HG03354 (cell line): ENCODE measurements around the gene KLRF2.

Experiments used
- ATAC-seq: cut with Tn5 transposase; IDR thresholded peaks from one replicate; pipeline ENCODE4 v1.9.1; 2021; ENCODE audit warnings: mild to moderate bottlenecking; ENCODE audit not compliant: unreplicated experiment, poor library complexity, severe bottlenecking

KLRF2 gene

DNA sequence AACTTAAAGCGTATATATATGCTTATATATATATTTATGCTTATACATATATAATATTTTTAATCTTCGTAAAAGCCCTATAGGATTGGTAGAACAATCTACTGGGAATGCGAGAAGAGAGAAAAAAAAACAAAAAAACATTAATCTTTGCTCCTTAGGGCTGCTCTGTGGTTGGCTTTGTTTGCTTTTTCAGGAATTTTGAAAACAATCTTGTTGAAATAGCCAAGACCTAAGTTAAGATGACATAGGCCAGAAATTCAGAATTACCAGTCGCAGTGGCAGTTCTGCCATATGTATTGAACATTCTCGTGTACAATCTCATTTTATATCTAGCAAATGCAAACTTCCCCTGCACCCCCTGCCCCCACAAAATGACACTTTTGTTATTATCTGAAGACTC, 699 bp downstream of the KLRF2 start:
- ATAC-seq: no peak

- ATAC-seq: no peak
These were observed 1.9 kb downstream of the KLRF2 start for GRCh38 chr12:9883175-9883574.

DNA sequence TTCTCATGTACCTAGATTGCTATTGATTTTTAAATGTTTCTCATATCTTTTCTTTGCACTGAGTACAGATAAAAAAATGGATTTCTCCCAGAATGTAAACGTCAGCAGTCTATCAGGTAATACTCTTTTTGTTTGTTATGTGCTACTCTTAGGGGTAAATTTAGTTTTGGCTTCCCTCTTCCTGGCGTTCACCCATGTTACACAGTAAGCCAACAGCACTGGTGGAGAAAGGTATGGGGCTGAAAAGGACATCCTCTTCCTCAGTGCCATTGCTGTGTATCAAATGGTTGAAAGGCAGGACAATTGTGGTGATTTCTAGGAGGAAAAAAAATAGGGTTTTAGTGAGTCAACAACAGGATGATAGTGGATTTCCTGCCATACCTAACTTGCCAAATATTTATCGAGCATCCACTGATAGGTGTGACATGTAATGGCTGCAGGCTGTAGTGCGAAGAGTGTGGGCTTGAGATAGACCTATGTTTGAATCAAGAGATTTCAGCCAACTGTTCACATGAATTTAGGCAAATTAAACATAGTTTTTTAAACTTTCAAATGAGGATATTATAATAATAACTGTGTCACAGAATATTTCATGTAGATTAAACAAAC, 7.5 kb downstream of the KLRF2 start:
- no peak for ATAC-seq

DNA sequence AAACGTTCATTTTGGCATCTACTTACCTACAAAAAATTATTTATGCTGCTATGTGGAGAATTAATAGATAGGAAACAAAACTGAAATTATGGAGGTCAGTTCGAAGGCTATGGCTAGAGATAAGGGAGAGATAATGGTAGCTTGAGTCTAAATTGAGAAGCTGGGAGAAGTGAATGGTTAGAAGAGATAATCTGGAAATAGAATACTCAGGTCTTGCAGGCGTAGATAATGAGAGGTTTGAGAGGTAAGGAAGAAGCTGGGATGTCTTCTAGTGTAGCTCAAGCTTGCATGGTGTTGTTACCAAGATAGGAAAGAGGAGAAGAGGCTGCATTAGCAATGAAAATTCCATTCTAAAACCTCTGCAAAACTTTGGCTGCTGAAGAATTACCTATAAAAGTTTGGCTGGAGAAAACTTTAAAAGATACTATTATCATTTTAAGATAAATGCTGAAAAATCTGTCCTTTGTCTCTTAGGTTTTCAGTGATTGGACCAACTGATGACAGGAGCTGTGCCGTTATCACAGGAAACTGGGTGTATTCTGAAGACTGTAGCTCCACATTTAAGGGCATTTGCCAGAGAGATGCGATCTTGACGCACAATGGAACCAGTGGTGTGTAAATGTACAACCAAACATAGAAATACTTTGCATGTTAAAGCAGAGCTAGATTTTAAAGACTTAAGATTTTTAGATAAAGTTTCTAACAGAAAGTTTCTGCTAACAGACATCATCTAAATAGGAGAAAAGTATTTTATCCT, 14.1 kb downstream of the KLRF2 start:
- no peak for ATAC-seq

DNA sequence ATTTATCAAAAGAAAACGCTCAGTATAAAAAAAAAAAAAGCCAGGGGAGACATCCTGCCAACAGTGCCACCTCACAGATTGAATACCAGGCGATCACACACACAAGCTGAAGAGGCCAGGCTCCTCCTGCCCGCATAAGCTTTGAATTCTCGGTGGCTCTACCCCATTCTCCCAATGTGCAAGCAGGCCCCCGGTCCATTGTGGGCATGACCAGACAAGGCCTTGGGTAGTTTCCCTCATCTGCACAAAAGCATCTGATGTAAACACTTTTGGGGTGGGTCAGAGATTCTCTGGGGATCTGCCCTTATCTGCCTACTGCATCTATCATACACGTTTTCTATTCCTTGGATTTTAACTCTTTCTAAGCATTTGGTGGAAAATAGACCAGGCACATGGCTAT, 16.2 kb downstream of the KLRF2 start:
- ATAC-seq: no peak

GRCh38 chr12:9899209-9899608, 17.9 kb downstream of the KLRF2 start:
- no peak for ATAC-seq

DNA sequence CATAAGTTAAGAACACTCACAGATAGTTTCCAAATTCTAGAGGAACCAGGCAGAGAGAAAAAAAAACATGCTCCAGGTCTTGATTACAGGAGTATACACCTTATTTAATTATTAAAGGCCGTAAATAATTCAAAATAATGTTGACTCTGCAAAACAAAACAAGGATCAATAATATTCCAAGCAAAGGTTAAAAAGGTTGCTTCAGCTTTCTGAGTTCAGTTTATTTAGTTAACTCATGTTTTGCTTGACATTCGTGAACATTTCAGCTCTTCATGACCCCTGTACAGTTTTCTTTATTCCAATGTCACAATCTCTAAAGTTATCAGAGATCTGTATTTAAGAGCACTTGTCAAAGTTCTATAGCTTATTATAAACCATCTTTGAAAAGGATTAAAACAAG, 19.6 kb downstream of the KLRF2 start:
- no peak for ATAC-seq

DNA sequence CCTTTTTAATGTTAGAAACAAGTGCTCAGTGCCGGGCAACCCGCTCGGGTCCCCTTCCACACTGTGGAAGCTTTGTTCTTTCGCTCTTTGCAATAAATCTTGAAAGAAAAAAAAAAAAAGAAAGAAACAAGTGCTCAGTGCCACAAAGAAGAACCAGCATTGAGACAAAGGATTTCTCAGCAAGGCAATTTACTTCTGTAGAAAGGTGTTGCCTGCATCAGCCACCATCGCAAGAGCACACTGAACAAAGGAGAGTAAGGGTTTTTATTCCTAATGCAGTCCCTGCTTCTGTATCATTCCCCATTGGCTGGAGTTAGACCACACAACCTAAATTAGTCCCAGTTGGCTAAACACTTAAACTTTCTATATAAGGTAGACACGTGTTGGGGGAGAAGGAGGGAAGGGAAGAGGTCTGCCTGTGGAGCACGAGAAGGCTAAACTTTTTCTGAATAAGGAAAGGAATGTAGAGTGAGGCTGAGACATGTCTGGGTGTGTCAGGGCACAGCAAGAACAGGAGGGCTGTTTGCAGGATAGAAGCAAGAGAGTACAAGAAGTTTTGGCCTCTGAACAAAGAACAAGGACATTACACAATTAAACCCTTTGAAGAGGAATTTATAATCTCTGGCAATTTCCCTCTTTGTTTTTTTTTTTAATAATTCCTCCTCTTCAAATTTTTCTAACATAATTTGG, 21.4 kb downstream of the KLRF2 start:
- ATAC-seq: no peak

- ATAC-seq: no peak
These were observed 25.6 kb downstream of the KLRF2 start for GRCh38 chr12:9906873-9907272.

- no peak for ATAC-seq
These were observed 26.5 kb downstream of the KLRF2 start for GRCh38 chr12:9907769-9908168.

DNA sequence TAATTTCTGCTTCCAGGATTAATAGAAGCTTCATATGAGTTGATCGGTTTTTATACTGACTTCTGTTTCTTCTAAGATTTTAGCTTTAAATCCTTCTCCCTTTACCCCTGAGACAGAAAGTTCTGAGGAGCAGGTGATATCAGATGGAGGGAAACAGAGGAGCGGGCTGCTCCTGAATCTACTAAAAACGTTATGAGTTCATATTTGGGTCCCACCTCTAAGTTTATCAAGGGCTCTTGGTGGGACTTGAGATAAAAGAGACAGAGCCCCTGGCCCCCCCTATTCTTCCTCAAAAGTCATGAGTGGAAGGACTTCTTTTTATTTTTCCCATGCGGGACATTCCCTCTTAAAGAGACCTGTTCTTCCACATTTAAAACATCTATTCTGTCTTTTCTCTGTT, 27.1 kb downstream of the KLRF2 start:
- no peak for ATAC-seq

GRCh38 chr12:9909724-9910123, 28.4 kb downstream of the KLRF2 start:
- no peak for ATAC-seq

- ATAC-seq: no peak
These were observed 29.6 kb downstream of the KLRF2 start for GRCh38 chr12:9910716-9911421.

GRCh38 chr12:9911708-9912107, 30.4 kb downstream of the KLRF2 start:
- ATAC-seq: no peak

GRCh38 chr12:9919443-9919842, 38.2 kb downstream of the KLRF2 start:
- ATAC-seq: no peak

DNA sequence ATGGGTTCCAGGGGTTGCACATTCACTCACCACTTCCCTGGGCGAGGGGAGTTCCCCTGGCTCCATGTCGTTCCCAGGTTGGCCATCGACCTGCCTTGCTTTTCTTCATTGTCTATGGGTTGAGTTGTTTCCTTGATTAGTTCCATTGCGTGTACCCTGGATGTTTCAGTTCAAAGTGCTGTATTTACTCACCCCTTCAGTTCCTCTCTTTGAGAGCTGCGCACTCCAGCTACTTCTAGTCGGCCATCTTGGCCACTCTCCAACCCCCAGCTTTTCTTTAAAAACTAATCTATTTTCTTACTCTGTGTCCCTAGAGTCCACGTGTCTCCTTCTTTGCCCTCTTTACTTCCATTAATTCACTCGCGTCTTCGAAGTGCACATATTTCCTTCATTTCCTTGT, 39.2 kb downstream of the KLRF2 start:
- ATAC-seq: no peak

DNA sequence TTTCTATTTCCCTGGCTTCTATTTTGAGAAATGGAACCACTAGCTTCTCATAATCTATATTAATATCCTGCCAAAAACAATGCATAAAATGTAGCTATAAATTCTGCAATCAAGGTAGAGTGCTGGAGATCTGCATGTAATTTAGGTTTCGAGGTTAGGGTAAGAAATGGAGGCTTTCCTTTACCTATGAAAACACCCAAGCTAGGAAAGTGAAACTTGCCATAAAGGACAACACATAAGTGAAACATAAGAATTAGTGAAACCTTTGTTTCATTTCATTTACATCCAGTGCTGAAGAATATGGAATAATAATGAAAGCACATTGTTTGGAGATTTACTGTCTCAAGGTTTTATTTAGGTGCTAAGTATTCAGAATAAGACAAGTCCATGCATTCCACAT, 41.1 kb downstream of the KLRF2 start:
- no peak for ATAC-seq

DNA sequence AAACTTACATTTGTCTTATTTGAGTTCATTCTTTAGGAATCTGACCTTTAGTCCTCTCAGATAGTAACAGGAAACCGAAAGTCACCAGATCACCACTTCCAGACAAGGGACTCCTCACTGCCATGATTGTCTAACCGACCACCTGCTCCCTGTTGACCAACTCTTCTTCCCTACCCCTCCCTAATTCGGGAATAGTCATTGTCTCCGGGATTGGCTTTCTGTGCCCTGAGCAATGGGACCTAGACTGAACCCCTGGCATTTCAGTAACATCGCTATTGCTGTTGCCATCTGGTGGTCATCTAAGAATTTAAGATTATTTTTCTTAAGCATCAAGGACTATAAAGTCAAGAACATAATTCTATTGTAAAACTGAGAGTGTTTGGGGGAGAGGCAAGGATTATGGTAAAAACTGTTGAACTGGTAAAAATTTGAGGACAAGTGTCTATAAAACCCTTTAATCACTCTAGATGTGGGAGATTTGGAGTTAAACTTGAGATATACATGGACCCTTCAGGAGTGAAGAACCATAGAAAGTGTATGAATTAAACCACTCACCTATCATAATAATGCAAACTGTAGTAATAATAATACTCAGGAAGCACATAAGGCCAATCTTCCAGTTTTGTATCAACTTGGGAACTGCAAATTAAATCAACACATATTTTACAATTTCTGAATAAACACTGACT, 44.6 kb downstream of the KLRF2 start:
- ATAC-seq: no peak

DNA sequence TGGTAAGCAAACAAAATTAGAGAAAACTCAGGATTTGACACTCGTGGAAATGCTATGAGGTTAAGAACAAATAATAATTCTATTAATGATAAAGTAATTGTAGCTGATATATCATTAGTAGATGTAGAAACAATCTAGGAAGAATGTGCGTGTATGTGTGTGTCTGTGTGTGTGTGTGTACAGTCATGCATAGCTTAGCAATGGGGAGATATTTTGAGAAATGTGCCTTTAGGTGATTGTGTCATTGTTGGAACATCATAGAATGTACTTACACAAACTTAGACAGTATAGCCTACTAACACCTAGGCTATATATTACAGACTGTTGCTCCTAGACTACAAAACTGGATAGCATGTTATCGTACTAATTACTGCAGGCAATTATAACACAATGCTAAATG, 45.6 kb downstream of the KLRF2 start:
- no peak for ATAC-seq

GRCh38 chr12:9928607-9929006, 47.3 kb downstream of the KLRF2 start:
- ATAC-seq: no peak
